Lung microvascular endothelial cell (primary cell): ENCODE results near the gene MBD3L2B. TPM values are rescaled to one million over a fixed set of nuclear protein-coding genes. Genes with fewer than 3 reads are reported as not detected.

ENCODE experiments used
- DNase-seq, 2 donors: peaks; one replicate each; pipeline versions ENCODE4 v3.0.0 to v3.0.0-alpha.2; 2010; ENCODE audit warnings: low read depth in 2 of 2
- total RNA-seq: library from RNA; depleted of rRNA; stranded (reverse); fragments of >200 nt; gene quantifications from 2 replicates; pipeline ENCODE4 v1.2.1, GENCODE V29; 2014

Gene MBD3L2B
- total RNA-seq, 1 donor from 2014 or later, result not detected

DNA sequence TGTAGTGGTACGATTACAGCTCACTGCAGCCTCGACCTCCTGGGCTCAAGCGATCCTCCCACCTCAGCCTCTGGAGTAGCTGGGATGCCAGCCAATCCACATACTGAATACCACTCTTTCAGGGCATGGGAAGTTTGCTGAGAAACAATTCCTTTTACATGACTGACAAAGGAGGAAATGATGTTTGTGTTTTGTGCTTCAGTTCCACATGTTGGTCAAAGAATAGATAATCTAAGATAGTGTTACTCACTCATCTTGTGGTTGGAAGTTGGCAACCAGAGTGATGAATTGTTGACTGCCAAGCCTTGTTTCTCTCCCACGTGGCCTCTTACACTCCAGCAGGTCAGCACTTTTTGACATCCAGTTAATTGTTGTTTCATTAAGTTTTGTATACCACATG lies 7.6 kb downstream of the MBD3L2B start:
- DNase-seq, result peak in 1 of 2 donors; percentile 78

DNA sequence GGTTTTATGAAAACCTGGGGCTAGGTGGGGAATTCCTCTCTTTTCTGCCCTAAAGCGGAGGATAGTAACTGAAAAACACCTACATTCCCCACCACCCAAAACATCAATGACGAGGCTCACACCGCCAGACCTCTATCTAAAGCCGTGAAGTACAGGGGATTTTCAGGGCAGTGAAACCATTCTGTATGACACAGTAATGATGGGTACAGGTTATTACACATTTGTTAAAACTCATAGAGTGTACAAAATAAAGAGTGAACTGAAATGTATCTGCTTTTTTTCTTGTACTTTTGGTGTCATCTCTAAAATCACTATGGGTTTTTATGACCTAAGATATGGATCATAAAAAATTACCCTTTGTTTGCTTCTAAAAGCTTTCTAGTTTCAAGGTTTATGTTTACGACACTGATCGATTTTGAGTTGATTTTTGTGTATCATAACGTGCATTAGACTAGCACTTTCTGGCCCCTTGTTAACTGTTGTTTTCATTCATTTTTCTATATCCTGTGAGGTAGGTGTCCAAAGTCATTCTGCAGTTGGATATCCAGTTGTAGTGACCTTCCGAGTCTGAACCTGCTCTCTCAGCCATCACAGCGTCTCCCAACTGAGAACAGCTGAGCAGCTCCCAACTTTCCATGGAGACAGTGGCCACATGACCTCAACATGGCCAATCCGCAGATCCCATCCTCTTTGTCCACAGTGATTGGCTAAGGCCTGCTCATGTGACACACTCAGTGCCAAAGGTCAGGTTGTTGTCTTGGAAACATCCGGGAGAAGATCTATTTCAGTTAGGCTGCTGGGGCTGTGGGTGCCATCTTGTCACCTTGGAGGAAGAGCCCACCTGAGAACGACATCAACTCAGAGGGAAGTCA lies 10.3 kb downstream of the MBD3L2B start:
- DNase-seq, result no peak

DNA sequence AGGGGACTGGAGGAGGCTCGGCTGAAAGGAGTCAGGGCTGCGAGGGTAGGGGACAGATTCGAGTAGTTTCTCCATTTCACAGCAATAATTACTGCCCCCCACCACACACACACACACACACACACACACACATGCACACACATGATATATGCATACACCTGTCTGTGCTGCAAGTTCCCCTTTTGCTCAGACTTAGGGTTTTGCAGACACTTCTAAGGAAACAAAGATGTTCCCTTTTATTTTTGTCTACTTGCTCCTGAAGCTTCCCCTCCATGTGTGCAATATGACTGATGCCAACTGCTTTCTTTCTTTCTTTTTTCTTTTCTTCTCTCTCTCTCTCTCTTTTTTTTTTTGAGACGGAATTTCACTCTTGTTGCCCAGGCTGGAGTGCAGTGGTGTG lies 13.4 kb downstream of the MBD3L2B start:
- DNase-seq, result no peak

DNA sequence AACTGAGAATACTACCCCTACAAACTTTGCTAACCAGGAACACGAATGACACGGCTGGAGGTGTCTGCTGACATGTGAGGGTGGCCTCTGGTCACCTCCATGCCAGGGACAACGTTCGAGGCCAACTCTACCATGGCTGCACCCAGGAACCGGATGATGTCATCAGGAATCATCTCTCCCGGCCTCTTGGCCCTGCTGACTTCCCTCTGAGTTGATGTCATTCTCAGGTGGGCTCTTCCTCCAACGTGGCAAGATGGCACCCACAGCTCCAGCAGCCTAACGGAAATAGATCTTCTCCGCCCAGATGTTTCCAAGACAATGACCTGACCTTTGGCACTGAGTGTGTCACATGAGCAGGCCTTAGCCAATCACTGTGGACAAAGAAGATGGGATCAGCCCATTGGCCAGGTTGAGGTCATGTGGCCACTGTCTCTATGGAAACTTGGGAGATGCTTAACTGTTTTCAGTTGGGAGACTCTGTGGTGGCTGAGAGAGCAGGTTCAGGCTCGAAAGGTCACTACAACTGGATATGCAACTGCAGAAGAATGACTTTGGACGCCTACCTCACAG lies 15.0 kb downstream of the MBD3L2B start:
- no peak for DNase-seq

DNA sequence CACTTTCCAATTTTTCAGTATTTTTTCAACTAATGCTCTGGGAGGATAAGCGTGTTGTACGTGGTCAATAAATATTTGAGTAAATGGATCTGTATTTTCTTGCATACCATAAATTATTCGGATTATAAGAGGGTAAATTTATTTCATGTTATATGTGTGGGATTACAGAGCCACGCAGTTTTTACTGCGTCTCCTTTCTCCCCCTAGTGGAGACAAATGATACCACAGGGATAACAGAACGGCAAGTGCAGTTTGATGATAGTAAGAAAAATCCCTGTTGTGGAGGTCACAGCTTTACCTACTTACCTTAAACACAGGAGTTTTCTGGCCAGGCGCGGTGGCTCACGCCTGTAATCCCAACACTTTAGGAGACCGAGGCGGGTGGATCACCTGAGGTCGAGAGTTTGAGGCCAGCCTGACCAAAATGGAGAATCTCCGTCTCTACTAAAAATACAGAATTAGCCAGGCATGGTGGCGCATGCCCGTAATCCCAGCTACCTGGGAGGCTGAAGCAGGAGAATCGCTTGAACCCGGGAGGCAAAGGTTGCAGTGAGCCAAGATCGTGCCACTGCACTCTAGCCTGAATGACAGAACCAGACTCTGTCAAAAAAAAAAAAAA lies 16.8 kb downstream of the MBD3L2B start:
- peak in 1 of 2 donors; percentile 70 for DNase-seq

DNA sequence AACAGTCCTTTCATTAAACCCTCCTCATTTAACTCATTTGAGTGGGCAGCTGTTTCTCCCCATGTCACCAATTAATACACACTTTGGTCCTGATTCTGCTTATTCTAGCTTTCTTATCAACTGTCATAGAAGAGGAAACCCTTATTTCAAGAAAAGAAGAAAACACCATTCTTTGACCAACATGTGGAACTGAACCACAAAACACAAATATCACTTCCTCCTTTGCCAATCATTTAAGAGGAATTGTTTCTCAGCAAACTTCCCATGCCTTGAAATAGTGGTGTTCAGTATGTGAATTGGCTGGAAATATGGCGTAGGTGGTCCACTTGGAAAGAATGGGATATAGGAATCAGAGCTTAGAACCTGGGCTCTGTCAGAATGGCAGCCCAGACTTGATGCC lies 20.4 kb downstream of the MBD3L2B start:
- no peak for DNase-seq

DNA sequence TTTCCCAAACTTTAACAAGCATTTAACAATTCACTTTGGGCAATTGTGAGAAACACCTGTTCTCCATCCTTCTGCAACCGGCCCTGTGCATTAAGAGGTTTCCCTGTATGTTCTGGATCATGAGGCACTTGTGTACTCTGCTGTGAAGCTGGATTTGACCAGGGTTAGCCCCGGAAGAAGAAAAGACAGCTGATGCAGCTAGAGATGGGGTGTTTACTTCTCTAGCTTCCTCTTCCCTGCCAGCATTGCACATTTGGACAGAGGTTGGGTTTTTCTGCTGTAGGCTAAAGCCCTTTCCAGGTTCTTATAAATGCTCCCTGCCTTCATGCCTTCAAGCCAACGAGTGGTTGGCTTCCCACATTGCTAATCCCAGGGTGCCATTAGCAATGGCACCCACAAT lies 20.9 kb downstream of the MBD3L2B start:
- DNase-seq, result no peak

DNA sequence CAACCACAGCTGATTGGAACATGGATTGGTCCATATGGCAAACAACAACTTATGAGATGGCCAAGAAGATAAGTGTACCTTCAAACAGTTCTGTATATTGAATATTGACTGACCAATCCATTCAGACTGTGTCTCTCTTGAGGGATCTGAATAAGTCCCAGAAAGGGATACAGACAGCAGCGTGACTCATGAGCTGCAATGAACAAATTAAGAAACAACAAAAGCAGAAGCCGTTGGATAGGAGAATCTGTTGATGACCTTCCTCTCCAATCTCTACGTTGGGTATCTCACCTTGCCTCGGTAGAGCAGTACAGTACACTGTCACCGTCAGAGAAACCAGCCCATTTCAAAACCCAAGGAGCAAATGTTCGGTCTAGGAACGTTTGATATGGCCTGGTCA lies 21.3 kb downstream of the MBD3L2B start:
- DNase-seq, result no peak

DNA sequence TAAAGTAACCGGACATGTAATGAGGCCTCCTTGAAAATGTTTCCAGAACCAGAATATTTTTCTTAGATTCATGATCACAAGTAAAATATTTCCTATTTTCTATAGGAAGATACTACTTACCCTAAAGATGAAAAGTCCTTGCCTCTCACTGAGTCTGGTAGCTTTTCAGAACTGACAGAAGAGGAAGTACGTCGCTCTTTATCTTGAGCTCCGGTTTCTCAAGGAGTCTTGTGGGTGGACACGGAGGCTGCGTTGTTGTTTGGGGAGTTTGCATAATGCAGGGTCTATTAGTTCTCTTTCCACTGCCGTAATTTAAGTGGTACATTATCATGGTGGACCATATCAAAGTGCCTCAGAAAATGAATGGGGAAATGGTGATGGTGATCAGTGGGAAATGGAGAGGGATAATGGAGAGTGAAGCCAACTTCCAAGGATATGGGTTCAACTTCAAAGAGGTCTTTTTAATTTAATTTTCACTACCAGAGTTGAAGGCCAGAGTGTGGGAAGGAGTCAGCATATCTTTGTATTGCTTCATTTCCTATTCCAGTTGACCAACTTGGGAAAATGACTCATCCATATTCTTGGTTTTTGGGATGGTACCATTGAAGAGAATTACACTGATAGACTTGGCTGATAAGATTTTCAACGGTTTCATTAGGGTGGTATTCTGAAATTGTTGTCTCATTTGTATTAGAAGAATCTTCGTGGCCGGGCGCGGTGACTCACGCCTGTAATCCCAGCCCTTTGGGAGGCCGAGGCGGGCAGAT lies 23.4 kb downstream of the MBD3L2B start:
- peak in 1 of 2 donors; percentile 48 for DNase-seq

DNA sequence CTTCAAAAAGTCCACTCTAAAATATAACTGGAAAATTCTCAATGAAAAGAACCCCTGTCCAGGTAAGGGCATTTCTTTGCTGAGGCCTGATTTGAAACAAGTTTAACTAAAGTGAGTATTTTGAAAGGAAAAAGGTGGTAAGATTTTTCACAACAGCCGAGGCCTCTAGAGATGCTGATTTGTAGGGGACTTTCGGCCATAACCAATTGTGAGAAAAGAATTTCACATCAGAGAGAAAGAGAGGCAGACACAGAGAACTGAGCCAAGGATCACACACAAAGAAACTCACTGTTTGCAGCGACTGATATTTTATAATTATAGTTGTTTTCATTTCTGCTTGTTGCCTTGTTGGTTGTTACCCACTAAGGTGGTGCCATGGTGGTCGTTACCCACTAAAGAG lies 24.4 kb downstream of the MBD3L2B start:
- no peak for DNase-seq

DNA sequence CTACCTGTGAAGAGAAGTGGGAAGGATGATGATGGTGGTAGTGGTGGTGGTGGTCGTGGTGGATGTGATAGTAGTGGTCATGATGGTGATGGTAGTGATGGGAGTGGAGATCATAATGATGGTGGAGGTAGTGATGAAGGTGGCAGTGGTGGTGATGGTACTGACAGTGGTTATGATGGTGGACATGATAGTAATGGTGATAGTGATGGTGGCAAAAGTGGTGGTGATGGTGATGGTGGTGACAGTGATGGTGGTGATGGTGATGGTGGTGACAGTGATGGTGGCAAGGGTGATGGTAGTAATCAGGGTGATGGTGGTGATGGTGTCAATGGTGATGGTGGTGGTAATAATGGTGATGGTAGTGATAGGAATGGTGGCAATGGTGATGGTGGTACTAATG lies 26.2 kb downstream of the MBD3L2B start:
- DNase-seq, result no peak

DNA sequence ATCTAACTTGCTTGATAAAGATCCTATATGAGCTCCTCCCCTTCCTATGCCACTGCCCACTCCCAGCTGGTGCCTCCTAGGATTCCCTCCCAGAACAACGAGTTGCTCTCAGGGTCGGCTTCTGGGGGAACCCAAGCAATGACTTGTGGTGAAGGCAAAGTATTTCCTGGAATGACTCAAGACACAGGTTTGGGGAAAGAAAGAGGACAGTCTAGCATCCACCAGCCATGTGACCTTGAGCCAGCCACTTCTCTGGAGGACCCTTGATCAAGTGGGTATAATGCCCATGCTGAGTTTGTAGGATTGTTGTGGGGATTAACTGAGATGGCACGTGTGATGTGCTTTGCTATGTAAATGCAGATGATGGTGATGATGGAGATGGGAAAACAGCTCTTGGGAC lies 33.0 kb downstream of the MBD3L2B start:
- DNase-seq, result no peak

DNA sequence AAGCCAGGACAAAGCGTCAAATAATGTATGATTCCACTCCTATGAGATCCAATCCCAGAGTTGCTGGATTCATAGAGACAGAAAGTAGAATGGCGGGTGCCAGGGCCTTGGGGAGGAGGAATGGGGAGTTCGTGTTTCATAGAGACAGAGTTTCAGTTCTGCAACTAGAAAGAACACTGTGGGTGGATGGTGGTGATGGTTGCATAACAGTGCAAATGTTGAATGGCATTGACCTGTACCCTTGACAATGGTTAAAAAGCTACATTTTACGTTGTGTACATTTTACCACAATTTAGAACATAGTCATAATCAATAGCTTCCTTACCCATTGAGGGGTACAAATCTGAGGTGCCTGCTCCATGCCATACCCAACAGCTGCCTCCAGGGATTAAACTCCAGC lies 33.4 kb downstream of the MBD3L2B start:
- no peak for DNase-seq

DNA sequence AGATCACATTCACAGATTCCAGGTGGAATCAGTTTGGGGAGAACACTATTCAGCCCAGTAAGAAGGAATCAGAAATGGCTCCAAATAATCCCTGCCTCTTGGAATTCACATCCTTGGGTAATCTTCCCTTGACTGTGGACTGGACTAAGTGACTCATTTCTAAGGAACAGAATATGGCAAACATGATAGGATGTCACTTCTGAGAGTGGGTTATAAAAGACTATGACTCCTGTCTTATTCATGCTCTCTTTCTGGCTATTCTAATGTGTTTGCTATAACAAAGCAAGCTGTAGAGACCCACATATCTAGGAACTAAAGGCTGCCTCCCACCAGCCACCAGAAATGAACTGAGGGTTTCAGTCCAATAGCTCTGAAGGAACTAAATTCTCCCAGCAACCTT lies 37.8 kb downstream of the MBD3L2B start:
- no peak for DNase-seq

DNA sequence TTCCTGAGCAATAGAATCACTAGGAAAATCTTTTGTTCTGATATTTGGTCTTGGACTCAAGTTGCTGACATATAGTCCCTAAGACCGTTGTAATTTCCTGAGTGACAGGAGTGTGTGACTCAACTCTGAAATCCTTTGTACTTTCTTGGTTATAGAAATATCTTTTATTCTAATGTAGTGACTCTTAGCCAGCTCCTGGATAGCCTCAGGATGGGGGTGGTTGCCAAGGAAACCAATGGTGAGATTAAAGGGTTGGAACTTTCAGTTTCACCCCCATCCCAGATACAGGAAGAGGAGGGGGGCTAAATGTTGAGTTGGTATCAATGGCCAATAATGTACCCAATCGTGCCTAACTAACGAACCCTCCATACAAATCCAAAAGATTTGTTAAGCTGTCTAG lies 41.8 kb downstream of the MBD3L2B start:
- DNase-seq, result peak in 1 of 2 donors; percentile 13

DNA sequence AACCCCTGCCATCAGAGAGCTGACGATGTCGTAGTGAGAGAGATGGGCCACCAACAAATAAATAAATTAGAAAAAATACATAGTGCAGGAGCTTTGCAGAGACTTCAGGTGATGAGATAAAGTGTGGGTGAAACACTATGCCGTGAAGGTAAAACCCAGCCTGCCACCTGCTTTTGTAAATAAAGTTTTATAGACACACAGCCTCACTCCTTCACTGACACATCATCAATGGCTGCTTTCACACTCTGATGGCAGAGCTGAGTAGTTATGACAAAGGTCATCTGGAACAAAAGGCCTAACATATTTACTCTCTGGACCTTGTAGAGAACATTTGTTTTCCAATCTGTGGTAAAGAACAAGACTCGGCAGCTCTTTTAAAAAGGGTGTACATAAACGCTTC lies 45.0 kb downstream of the MBD3L2B start:
- no peak for DNase-seq

DNA sequence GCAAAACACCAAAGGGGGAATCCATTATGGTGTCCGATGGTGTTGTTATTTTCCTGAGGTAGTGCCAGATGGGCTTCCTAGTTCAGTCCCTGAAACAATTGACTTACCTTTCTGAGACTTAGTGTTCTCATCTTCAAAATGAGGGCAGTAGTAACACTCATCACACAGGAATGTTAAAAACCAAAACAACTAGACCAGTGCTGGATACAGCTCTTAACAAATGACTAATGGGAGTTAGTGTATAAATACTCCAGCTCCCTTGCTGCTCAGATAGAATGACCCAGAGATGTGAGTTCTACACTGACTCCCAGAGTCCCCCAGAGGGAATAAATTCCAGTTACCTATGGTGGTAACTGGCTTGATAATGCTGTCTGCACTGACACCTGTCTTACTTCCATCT lies 49.9 kb downstream of the MBD3L2B start:
- DNase-seq, result no peak

DNA sequence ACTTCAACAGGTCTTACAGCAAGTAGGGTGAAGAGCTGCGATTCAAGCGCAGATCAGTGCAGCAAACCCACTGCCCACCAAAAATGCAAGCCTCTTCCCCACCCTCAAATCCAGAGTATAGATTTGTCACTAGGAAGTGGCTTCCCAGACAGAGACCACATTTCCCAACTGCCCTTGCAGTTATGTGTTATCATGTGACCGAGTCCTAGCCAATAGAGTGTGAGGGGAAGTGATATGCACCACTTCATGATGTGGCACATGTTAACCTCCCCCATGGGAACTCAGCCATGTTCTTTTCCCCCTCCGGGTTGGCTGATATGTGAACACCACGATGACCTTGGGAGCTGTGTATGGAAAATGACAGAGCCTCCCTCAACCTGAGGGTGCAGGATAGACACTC lies 50.8 kb downstream of the MBD3L2B start:
- no peak for DNase-seq

DNA sequence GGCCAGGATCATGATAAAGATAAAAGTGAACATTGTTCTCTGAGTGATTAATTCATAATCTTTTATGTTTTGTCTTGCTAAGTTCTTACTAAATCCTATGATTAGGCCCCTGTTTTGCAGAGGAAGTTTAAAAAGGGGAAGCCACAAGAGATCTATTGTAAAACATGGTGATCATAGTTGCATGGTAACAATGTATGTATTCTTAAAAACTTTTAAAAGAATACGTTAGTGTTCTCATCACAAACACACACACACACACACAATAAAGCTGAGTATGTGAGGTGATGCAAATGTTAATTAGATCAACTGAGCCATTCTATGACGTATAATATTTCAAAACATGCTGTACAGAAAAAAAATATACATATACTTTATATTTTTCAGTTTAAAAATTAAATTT lies 51.2 kb downstream of the MBD3L2B start:
- no peak for DNase-seq

DNA sequence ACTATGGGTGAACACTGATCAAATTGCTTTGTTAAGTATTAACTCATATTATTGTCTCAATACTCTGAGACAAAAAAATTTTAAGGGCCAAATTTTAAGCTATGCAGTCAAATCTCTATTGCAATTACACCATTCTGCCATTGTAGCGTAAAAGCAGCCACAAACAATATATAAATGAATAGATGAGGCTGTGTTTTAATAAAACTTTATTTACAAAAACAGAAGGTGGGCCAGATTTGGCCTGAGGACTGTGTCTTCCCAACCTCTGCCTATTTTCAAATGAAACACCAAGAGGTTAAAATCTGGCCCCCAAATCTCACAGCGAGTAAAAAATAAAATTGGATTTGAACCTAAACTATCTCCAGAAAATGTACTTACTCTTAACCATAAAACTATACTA lies 51.7 kb downstream of the MBD3L2B start:
- DNase-seq, result no peak
